Endodermal cell (in vitro differentiated cells): ENCODE data around the gene KHDRBS2. TPM values are rescaled to one million over a fixed set of nuclear protein-coding genes. Genes with fewer than 3 reads are reported as not detected.

Source experiments
- DNase-seq: peaks from one replicate; pipeline ENCODE4 v3.0.0-alpha.2; 2017
- H3K27ac ChIP-seq: 2 replicates; pipeline ENCODE4 v1.5.1; 2013; ENCODE audit warnings: mild to moderate bottlenecking, low read depth, low read length, moderate library complexity
- H3K27me3 ChIP-seq: 2 replicates; pipeline ENCODE4 v1.6.1; 2013; ENCODE audit warnings: mild to moderate bottlenecking, low read length, moderate library complexity; ENCODE audit not compliant: insufficient read depth, control insufficient read depth, poor library complexity, severe bottlenecking
- H3K36me3 ChIP-seq: 2 replicates; pipeline ENCODE4 v1.7.0; 2013; ENCODE audit warnings: mild to moderate bottlenecking, low read length, moderate library complexity; ENCODE audit not compliant: control insufficient read depth, insufficient read depth
- H3K4me1 ChIP-seq: one replicate; pipeline ENCODE4 v1.7.0; 2013; ENCODE audit warnings: low read length; ENCODE audit not compliant: control insufficient read depth, insufficient read depth
- H3K4me3 ChIP-seq: 2 replicates; pipeline ENCODE4 v1.5.1; 2013; ENCODE audit warnings: mild to moderate bottlenecking, low read length, moderate library complexity
- H3K9ac ChIP-seq: 2 replicates; pipeline ENCODE4 v1.6.1; 2013; ENCODE audit warnings: mild to moderate bottlenecking, low read length, moderate library complexity; ENCODE audit not compliant: poor library complexity, severe bottlenecking; ENCODE audit errors: extremely low read depth
- H3K9me3 ChIP-seq: 2 replicates; pipeline ENCODE4 v1.6.1; 2013; ENCODE audit warnings: mild to moderate bottlenecking, low read length, moderate library complexity; ENCODE audit not compliant: control insufficient read depth
- H3K27ac Mint-ChIP-seq: 2 replicates; pipeline ENCODE4 v1.8.0; 2020; ENCODE audit warnings: mixed read lengths
- H3K27me3 Mint-ChIP-seq: 2 replicates; pipeline ENCODE4 v1.8.0; 2021; ENCODE audit warnings: mild to moderate bottlenecking, mixed read lengths; ENCODE audit not compliant: insufficient read depth
- H3K36me3 Mint-ChIP-seq: 2 replicates; pipeline ENCODE4 v1.8.0; 2020; ENCODE audit warnings: low read depth, mixed read lengths
- H3K4me1 Mint-ChIP-seq: 2 replicates; pipeline ENCODE4 v1.8.0; 2020; ENCODE audit warnings: mixed read lengths
- H3K4me3 Mint-ChIP-seq: 2 replicates; pipeline ENCODE4 v1.8.0; 2020; ENCODE audit warnings: mild to moderate bottlenecking, moderate library complexity, mixed read lengths
- H3K9me3 Mint-ChIP-seq: 2 replicates; pipeline ENCODE4 v1.8.0; 2020; ENCODE audit warnings: mild to moderate bottlenecking, mixed read lengths
- CTCF ChIP-seq: fragments of 200-600 bp; sonication (generic); conservative IDR thresholded peaks from 2 replicates; pipeline ENCODE4 v1.5.0; 2021; ENCODE audit warnings: antibody characterized with exemption, mild to moderate bottlenecking
- WGBS, 2 experiments: methylation state at CpG; one replicate each; pipeline versions ENCODE4 v1.1.5 to v1.1.7; 2013; ENCODE audit warnings: missing lambda C conversion rate in 2 of 2, mixed read lengths in 1 of 2; ENCODE audit not compliant: insufficient coverage in 1 of 2, insufficient read length in 1 of 2; 5-methylcytosine and 5-hydroxymethylcytosine counted together
- total RNA-seq, 2 donors: library from RNA; stranded (reverse); fragmentation: NEBNext Ultra II Directional in 1 of 2; extraction: Animal tissue kit (Norgen Biotek cat#: 25700) in 1 of 2; gene quantifications; 2 replicates in 1 of 2; 3 replicates in 1 of 2; pipeline ENCODE4 v1.2.1, GENCODE V29; 2021

Gene KHDRBS2
- total RNA-seq, 2 donors from 2014 or later, result 11.4 to 29.0 TPM

DNA sequence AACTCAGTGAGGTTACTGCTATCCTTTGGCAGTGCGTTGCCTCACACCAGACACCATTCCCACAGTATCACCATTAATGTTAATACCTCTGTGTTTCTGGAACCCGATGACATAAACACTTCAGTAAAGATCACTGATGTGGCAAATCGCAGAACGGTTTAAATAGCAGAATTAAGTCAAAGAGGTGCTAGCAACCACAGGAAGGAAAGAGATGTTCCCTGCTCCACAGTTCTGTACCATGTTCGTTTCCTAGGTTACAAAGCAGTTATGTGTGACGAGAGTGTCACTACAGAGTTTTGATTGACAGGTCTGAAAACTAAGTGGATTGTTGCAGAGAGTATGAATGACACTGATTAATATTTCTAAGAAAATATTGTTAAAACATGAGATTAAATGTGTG lies 272.3 kb downstream of the KHDRBS2 start:
- H3K9me3 Mint-ChIP-seq, result peaks cover 5% of the 10 kb centered on the region
- no peak for DNase-seq
- H3K27ac Mint-ChIP-seq, result no peak overlapping the region
- Histone ChIP-seq H3K4me1 (no peaks in the 10 kb centered on the region), H3K4me3 (no peak overlapping the region), H3K9me3 (no peaks in the 10 kb centered on the region), H3K9ac (no peak overlapping the region), H3K27ac (no peak overlapping the region), H3K36me3 (no peaks in the 10 kb centered on the region), H3K27me3 (no peaks in the 10 kb centered on the region)
- TF ChIP-seq CTCF, result no peak
- peaks cover 14% of the 10 kb centered on the region for H3K36me3 Mint-ChIP-seq
- H3K27me3 Mint-ChIP-seq, result no peaks in the 10 kb centered on the region
- no peaks in the 10 kb centered on the region for H3K4me1 Mint-ChIP-seq
- H3K4me3 Mint-ChIP-seq, result no peak overlapping the region
- 74 to 89% methylated on average over 6 of the region's 6 CpGs for WGBS, 2 experiments

GRCh38 chr6:62009445-62009844 lies 276.6 kb downstream of the KHDRBS2 start:
- no peak for DNase-seq
- TF ChIP-seq CTCF, result no peak

DNA sequence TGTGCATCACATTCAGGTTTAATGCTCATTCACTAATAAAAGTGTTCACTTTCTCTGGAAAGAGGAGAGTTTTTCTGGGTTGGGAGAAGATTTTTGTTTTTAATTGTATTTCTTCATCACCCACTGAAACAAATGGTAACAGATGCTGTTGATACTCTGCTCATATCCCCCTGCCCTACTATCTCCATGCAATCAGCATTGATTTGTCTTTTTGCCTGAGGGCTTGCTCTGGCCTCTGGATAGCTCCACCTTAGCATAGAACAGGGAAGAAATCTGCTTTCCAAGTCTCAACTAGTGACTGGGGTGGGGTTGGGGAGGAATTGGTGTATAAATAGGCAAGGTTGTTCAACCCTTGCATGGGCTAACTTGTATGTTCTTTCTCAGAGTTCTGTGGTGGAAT lies 296.4 kb downstream of the KHDRBS2 start:
- no peaks in the 10 kb centered on the region for H3K27me3 ChIP-seq
- H3K9me3 ChIP-seq, result no peaks in the 10 kb centered on the region
- Mint-ChIP-seq H3K9me3 (no peaks in the 10 kb centered on the region), H3K36me3 (peaks cover 2% of the 10 kb centered on the region), H3K27ac (no peak overlapping the region), H3K4me1 (peaks cover 7% of the 10 kb centered on the region), H3K4me3 (no peak overlapping the region), H3K27me3 (no peaks in the 10 kb centered on the region)
- no peak overlapping the region for H3K9ac ChIP-seq
- peaks cover 2% of the 10 kb centered on the region for H3K4me1 ChIP-seq
- no peak overlapping the region for H3K27ac ChIP-seq
- no peak overlapping the region for H3K4me3 ChIP-seq
- no peaks in the 10 kb centered on the region for H3K36me3 ChIP-seq
- TF ChIP-seq CTCF, result no peak
- no peak for DNase-seq

More at GRCh38 chr6:62009445-62009844, 276.6 kb downstream of the KHDRBS2 start:
- WGBS, 2 experiments, result 92% methylated on average over 3 of the region's 3 CpGs; no CpG with 5 or more reads in 1 of the 2 experiments
- Histone ChIP-seq H3K9me3 (no peaks in the 10 kb centered on the region), H3K4me3 (no peak overlapping the region), H3K9ac (no peak overlapping the region), H3K4me1 (no peaks in the 10 kb centered on the region), H3K27me3 (no peaks in the 10 kb centered on the region), H3K27ac (no peak overlapping the region), H3K36me3 (no peaks in the 10 kb centered on the region)
- Mint-ChIP-seq H3K27ac (no peak overlapping the region), H3K27me3 (no peaks in the 10 kb centered on the region), H3K9me3 (peaks cover 8% of the 10 kb centered on the region), H3K4me3 (no peak overlapping the region), H3K36me3 (peaks cover 13% of the 10 kb centered on the region), H3K4me1 (no peaks in the 10 kb centered on the region)
